Measurements from ENCODE around the gene DDX24. TPM values are rescaled to one million over a fixed set of nuclear protein-coding genes. Genes with fewer than 3 reads are reported as not detected.

DDX24 gene
- total RNA-seq, 1 experiment from 2014 or later = 190 TPM

DNA sequence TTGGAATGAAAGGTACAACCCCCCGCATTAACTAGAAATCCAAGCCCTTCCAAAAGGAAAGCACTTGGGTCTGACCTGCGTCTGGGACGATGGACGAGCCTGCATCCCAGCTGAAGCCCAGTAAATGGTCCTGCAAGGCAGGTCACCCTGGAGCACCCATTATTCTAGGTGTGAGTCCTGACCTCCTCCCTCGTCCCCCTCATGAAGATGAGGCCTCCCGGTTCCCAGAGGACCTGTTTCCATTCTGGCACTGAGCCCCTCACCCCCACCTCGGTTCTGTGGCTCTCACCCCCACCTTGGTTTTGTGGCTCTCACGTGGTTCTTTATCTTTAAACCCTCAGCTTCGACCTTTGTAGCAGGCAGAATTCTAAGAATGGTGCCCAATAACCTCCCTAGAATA is 36.9 kb upstream of the DDX24 start:
- BruUV-seq (replicated peaks) = no TSS peak
- peaks cover 2% of the 10 kb centered on the region for H3K9me3 Mint-ChIP-seq (ENCODE audit: low read depth, unreplicated experiment)
- peaks cover 14% of the 10 kb centered on the region for H3K36me3 Mint-ChIP-seq (ENCODE audit: insufficient read depth, unreplicated experiment)
- DNase-seq = no peak
- TF ChIP-seq, protein P1, sequence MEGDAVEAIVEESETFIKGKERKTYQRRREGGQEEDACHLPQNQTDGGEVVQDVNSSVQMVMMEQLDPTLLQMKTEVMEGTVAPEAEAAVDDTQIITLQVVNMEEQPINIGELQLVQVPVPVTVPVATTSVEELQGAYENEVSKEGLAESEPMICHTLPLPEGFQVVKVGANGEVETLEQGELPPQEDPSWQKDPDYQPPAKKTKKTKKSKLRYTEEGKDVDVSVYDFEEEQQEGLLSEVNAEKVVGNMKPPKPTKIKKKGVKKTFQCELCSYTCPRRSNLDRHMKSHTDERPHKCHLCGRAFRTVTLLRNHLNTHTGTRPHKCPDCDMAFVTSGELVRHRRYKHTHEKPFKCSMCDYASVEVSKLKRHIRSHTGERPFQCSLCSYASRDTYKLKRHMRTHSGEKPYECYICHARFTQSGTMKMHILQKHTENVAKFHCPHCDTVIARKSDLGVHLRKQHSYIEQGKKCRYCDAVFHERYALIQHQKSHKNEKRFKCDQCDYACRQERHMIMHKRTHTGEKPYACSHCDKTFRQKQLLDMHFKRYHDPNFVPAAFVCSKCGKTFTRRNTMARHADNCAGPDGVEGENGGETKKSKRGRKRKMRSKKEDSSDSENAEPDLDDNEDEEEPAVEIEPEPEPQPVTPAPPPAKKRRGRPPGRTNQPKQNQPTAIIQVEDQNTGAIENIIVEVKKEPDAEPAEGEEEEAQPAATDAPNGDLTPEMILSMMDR (IDR thresholded peaks at IDR 0.05; ENCODE audit: unreplicated experiment) = no peak
- CTCF ChIA-PET = no interaction called here
- no peak overlapping the region for H3K4me3 Mint-ChIP-seq (ENCODE audit: low read depth, unreplicated experiment)
- intact Hi-C loops (cut with micrococcal nuclease; ENCODE audit: unreplicated experiment) = no loop called here
- peaks cover 19% of the 10 kb centered on the region for H3K4me1 Mint-ChIP-seq (ENCODE audit: low read depth, unreplicated experiment)
- peaks cover 56% of the 10 kb centered on the region for H3K27me3 Mint-ChIP-seq (ENCODE audit: unreplicated experiment)
- no peak overlapping the region for H3K27ac Mint-ChIP-seq (ENCODE audit: unreplicated experiment)

DNA sequence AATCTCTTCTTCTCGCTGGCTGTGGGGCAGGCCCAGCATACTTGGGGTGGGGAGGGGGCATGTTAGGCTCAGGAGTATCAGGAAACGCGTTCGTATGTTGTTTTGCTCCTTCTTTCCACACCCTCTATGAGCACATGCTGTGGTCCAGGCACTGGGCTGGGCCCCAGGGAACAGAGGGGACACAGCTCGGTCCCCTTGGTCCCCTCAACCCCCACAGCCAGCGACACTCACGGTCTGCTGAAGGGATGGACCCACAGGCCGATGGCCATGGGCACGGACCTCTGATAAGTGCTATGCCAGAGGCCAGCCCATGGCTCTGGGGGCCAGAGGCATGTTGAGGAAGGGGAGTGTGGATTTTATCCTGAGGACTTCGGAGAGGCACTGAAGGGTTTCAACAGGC is 35.7 kb upstream of the DDX24 start:
- peaks cover 25% of the 10 kb centered on the region for H3K36me3 Mint-ChIP-seq (ENCODE audit: insufficient read depth, unreplicated experiment)
- no peak for DNase-seq
- H3K4me1 Mint-ChIP-seq (ENCODE audit: low read depth, unreplicated experiment) = peaks cover 31% of the 10 kb centered on the region
- intact Hi-C loops (cut with micrococcal nuclease; ENCODE audit: unreplicated experiment) = no loop called here
- BruUV-seq (replicated peaks) = no TSS peak
- no peak overlapping the region for H3K4me3 Mint-ChIP-seq (ENCODE audit: low read depth, unreplicated experiment)
- no peak overlapping the region for H3K27ac Mint-ChIP-seq (ENCODE audit: unreplicated experiment)
- CTCF ChIA-PET = no interaction called here
- TF ChIP-seq, protein P1 (IDR thresholded peaks at IDR 0.05; ENCODE audit: unreplicated experiment) = no peak
- no peaks in the 10 kb centered on the region for H3K9me3 Mint-ChIP-seq (ENCODE audit: low read depth, unreplicated experiment)
- H3K27me3 Mint-ChIP-seq (ENCODE audit: unreplicated experiment) = peaks cover 56% of the 10 kb centered on the region

DNA sequence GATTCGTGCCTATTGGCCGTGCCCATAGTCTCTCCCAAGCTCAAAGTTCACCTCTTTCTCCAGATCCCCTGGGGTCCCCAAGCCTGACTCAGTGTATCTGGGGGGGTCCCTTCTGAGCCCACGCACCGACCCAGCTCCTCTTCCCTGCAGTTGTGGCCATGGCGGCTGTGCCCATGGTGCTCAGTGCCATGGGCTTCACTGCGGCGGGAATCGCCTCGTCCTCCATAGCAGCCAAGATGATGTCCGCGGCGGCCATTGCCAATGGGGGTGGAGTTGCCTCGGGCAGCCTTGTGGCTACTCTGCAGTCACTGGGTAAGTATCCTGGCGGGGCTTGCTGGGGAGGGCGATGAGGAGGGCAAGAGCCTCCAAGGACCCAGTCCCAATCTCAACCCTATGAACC is 34.6 kb upstream of the DDX24 start:
- TF ChIP-seq, protein P1 (IDR thresholded peaks at IDR 0.05; ENCODE audit: unreplicated experiment) = no peak
- H3K4me1 Mint-ChIP-seq (ENCODE audit: low read depth, unreplicated experiment) = peaks cover 33% of the 10 kb centered on the region
- no peaks in the 10 kb centered on the region for H3K9me3 Mint-ChIP-seq (ENCODE audit: low read depth, unreplicated experiment)
- no TSS peak for BruUV-seq (replicated peaks)
- no peak for DNase-seq
- intact Hi-C loops (cut with micrococcal nuclease; ENCODE audit: unreplicated experiment) = no loop called here
- peaks cover 32% of the 10 kb centered on the region for H3K36me3 Mint-ChIP-seq (ENCODE audit: insufficient read depth, unreplicated experiment)
- no peak overlapping the region for H3K4me3 Mint-ChIP-seq (ENCODE audit: low read depth, unreplicated experiment)
- CTCF ChIA-PET = no interaction called here
- H3K27me3 Mint-ChIP-seq (ENCODE audit: unreplicated experiment) = peaks cover 46% of the 10 kb centered on the region
- no peak overlapping the region for H3K27ac Mint-ChIP-seq (ENCODE audit: unreplicated experiment)

DNA sequence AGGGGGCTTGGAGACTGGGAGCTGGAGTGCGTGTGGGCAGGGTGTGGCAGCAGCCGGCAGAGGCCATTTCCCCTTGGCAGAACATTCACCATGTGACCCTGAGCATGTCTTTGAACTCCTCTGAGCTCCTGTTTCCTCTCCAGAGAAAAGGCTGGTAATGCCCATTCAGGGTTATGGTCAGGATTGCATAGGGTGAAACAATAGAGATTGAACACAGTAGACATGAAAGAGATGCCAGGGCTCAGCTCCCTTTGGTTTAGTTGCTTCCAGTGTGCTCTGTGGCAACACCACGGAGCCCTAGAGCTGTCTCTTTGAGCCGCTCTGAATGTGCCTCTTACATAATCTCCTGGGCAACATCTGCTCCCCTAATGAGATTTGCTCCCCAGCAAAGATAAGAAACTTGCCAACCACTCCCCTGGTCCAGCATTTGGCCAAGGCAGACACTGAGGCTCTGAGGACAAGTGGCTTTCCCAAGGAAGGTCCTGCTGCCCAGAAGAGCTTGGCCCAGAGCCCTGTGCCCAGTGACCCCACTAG is 34.1 kb upstream of the DDX24 start:
- CTCF ChIA-PET = interaction anchor here (0.8 kb wide), 1 partner anchor 30 kb away, joined by 4 read pairs; no protein-coding TSS in a partner anchor
- peaks cover 38% of the 10 kb centered on the region for H3K4me1 Mint-ChIP-seq (ENCODE audit: low read depth, unreplicated experiment)
- H3K36me3 Mint-ChIP-seq (ENCODE audit: insufficient read depth, unreplicated experiment) = peaks cover 36% of the 10 kb centered on the region
- DNase-seq = no peak
- no peak overlapping the region for H3K4me3 Mint-ChIP-seq (ENCODE audit: low read depth, unreplicated experiment)
- TF ChIP-seq, protein P1 (IDR thresholded peaks at IDR 0.05; ENCODE audit: unreplicated experiment) = no peak
- no peaks in the 10 kb centered on the region for H3K9me3 Mint-ChIP-seq (ENCODE audit: low read depth, unreplicated experiment)
- H3K27me3 Mint-ChIP-seq (ENCODE audit: unreplicated experiment) = peaks cover 41% of the 10 kb centered on the region
- H3K27ac Mint-ChIP-seq (ENCODE audit: unreplicated experiment) = no peak overlapping the region
- BruUV-seq (replicated peaks) = no TSS peak
- intact Hi-C loops (cut with micrococcal nuclease; ENCODE audit: unreplicated experiment) = no loop called here

Data from Calu3 (cell line).